ENCODE measurements around the gene BCL2L13. TPM values are rescaled to one million over a fixed set of nuclear protein-coding genes. Genes with fewer than 3 reads are reported as not detected.
A peak's percentile ranks its signal among the peaks of the same experiment; 100 is the strongest.

The BCL2L13 gene
- total RNA-seq, 1 experiment from 2014 or later, result 26.0 TPM

GRCh38 chr22:17596226-17596625 lies 42.3 kb upstream of the BCL2L13 start:
- H3K27me3 Mint-ChIP-seq (ENCODE audit: low read depth), result no peaks in the 10 kb centered on the region

More at GRCh38 chr22:17596226-17596625, 42.3 kb upstream of the BCL2L13 start:
- Histone ChIP-seq H2BK5ac (ENCODE audit: insufficient read length, low read length) (no peak overlapping the region), H3K9ac (ENCODE audit: extremely low read depth, insufficient read length, low read length) (no peak overlapping the region), H3K79me1 (ENCODE audit: insufficient read depth, low read depth, low read length, poor library complexity, severe bottlenecking) (no peaks in the 10 kb centered on the region), H4K5ac (ENCODE audit: insufficient read length, low read depth, low read length) (no peak overlapping the region), H2BK15ac (ENCODE audit: low read depth, low read length) (no peak overlapping the region), H3K14ac (ENCODE audit: insufficient read depth, low read length) (no peak overlapping the region), H3K27ac (ENCODE audit: insufficient read length, low read depth, low read length) (no peak overlapping the region), H4K20me1 (ENCODE audit: control insufficient read depth, insufficient read depth, insufficient read length) (no peaks in the 10 kb centered on the region), H4K8ac (replicated peaks; ENCODE audit: insufficient read length, low read depth, low read length) (no peak overlapping the region), H3K18ac (ENCODE audit: insufficient read length, low read depth, low read length) (no peak overlapping the region), H4K91ac (ENCODE audit: insufficient read length, low read depth, low read length) (no peak overlapping the region), H3K4me1 (ENCODE audit: insufficient read depth, low read length) (no peaks in the 10 kb centered on the region), H3K79me2 (ENCODE audit: insufficient read depth, low read length) (no peaks in the 10 kb centered on the region), H3K4ac (ENCODE audit: low read depth, low read length) (no peak overlapping the region), H3K23ac (ENCODE audit: insufficient read length, low read depth, low read length) (no peak overlapping the region), H3K4me2 (ENCODE audit: insufficient read depth, insufficient read length, low read length) (no peak overlapping the region), H3K56ac (ENCODE audit: insufficient read length, low read depth, low read length) (no peak overlapping the region), H3K23me2 (ENCODE audit: insufficient read length, low read depth, low read length, poor library complexity, severe bottlenecking) (no peaks in the 10 kb centered on the region), H3K9me3 (ENCODE audit: control insufficient read depth, low read depth, low read length) (no peaks in the 10 kb centered on the region), H2BK120ac (ENCODE audit: low read depth, low read length, poor library complexity, severe bottlenecking) (no peak overlapping the region), H3K27me3 (ENCODE audit: insufficient read depth, low read length) (no peaks in the 10 kb centered on the region), H2AFZ (ENCODE audit: low read length) (no peak overlapping the region), H3T11ph (ENCODE audit: low read length) (no peak overlapping the region), H2BK12ac (ENCODE audit: insufficient read length, low read depth, low read length) (no peak overlapping the region), H2AK5ac (ENCODE audit: insufficient read length, low read length) (no peak overlapping the region), H2BK20ac (ENCODE audit: low read depth, low read length, poor library complexity, severe bottlenecking) (no peak overlapping the region)
- WGBS (ENCODE audit: extremely low coverage, insufficient read length, low lambda C conversion rate), result no CpG with 5 or more reads among the region's 6 CpGs
- H3K36me3 Mint-ChIP-seq (ENCODE audit: insufficient read depth in 1 of 3, low read depth in 3 of 3), result peaks cover 51 to 94% (median 91%) of the 10 kb centered on the region in 3 experiments
- no peak for DNase-seq
- TF ChIP-seq CTCF (conservative IDR thresholded peaks at IDR 0.05), result no peak
- no peaks in the 10 kb centered on the region for H3K9me3 Mint-ChIP-seq
- H3K4me1 Mint-ChIP-seq, result no peaks in the 10 kb centered on the region
- H3K27ac Mint-ChIP-seq, result peak overlapping the region in 1 of 3 experiments; percentile 78; a peak in 1 of 7 replicates
- H3K4me3 Mint-ChIP-seq, result no peak overlapping the region
